GM18502 (cell line): ENCODE data around the gene GPER1.
A peak's percentile ranks its signal among the peaks of the same experiment; 100 is the strongest.

Source experiments
- ATAC-seq: cut with Tn5 transposase; IDR thresholded peaks from one replicate; pipeline ENCODE4 v1.9.1; 2021; ENCODE audit warnings: mild to moderate bottlenecking; ENCODE audit not compliant: unreplicated experiment, poor library complexity

GPER1 gene

GRCh38 chr7:1100834-1101562 is 13.1 kb downstream of the GPER1 start:
- ATAC-seq, result no peak

- ATAC-seq, result no peak
Measured at GRCh38 chr7:1101563-1102431, 13.9 kb downstream of the GPER1 start.

GRCh38 chr7:1103009-1103788 is 15.3 kb downstream of the GPER1 start:
- peak; percentile 48 for ATAC-seq

GRCh38 chr7:1103789-1104515 is 16.0 kb downstream of the GPER1 start:
- ATAC-seq, result peak; percentile 2

- no peak for ATAC-seq
Measured at GRCh38 chr7:1104516-1105179, 16.7 kb downstream of the GPER1 start.

GRCh38 chr7:1105189-1105588 is 17.3 kb downstream of the GPER1 start:
- no peak for ATAC-seq

- no peak for ATAC-seq
Measured at GRCh38 chr7:1106063-1106792, 18.3 kb downstream of the GPER1 start.

- ATAC-seq, result no peak
Measured at GRCh38 chr7:1106793-1107421, 19.0 kb downstream of the GPER1 start.

- no peak for ATAC-seq
Measured at GRCh38 chr7:1108264-1108920, 20.5 kb downstream of the GPER1 start.

- no peak for ATAC-seq
Measured at GRCh38 chr7:1109581-1110310, 21.8 kb downstream of the GPER1 start.

- ATAC-seq, result no peak
Measured at GRCh38 chr7:1110358-1110757, 22.4 kb downstream of the GPER1 start.

- no peak for ATAC-seq
Measured at GRCh38 chr7:1111156-1111555, 23.2 kb downstream of the GPER1 start.

- ATAC-seq, result no peak
Measured at GRCh38 chr7:1112109-1112508, 24.2 kb downstream of the GPER1 start.

GRCh38 chr7:1112625-1113547 is 25.0 kb downstream of the GPER1 start:
- no peak for ATAC-seq

- no peak for ATAC-seq
Measured at GRCh38 chr7:1113548-1113885, 25.6 kb downstream of the GPER1 start.

GRCh38 chr7:1114088-1114487 is 26.2 kb downstream of the GPER1 start:
- no peak for ATAC-seq
